Activated CD8-positive, alpha-beta T cell treated with anti-CD3 and anti-CD28 coated beads for 36 hours (primary cell): ENCODE results near the gene PDPK1. TPM values are rescaled to one million over a fixed set of nuclear protein-coding genes. Genes with fewer than 3 reads are reported as not detected.
A peak's percentile ranks its signal among the peaks of the same experiment; 100 is the strongest.
"Not testable (repeated sequence)": the region's sequence is repeated elsewhere in the genome, so short reads cannot be mapped to it uniquely, and the experiment has no call there.

ENCODE experiments used
- ATAC-seq: fragments of 200-7000 bp; cut with Tn5 transposase; one replicate; pipeline ENCODE4 v1.10.0; 2021; ENCODE audit warnings: mild to moderate bottlenecking, moderate library complexity
- CTCF ChIA-PET: fragments of 350-600 bp; sonication (Branson Sonifier 250); formaldehyde crosslinking; loops from one replicate; lab custom pipeline; 2021; ENCODE audit warnings: antibody characterized with exemption; lab: Charles Lee
- POLR2A ChIA-PET: fragments of 350-600 bp; sonication (Branson Sonifier 250); formaldehyde crosslinking; loops from one replicate; lab custom pipeline; 2021; ENCODE audit warnings: antibody characterized with exemption; lab: Charles Lee
- DNase-seq: peaks from one replicate; pipeline ENCODE4 v3.0.0-alpha.2; 2020
- H3K27ac Mint-ChIP-seq: one replicate; pipeline ENCODE4 v1.8.0; 2021; ENCODE audit warnings: mild to moderate bottlenecking, mixed read lengths
- H3K27me3 Mint-ChIP-seq: one replicate; pipeline ENCODE4 v1.8.0; 2021; ENCODE audit warnings: mixed read lengths
- H3K36me3 Mint-ChIP-seq: one replicate; pipeline ENCODE4 v1.8.0; 2021; ENCODE audit warnings: low read depth, mixed read lengths
- H3K4me1 Mint-ChIP-seq: one replicate; pipeline ENCODE4 v1.8.0; 2021; ENCODE audit warnings: low read depth, mixed read lengths
- H3K4me3 Mint-ChIP-seq: one replicate; pipeline ENCODE4 v1.8.0; 2021; ENCODE audit warnings: mild to moderate bottlenecking, moderate library complexity, mixed read lengths
- H3K9me3 Mint-ChIP-seq: one replicate; pipeline ENCODE4 v1.8.0; 2021; ENCODE audit warnings: mixed read lengths
- intact Hi-C: fragments of 100-400 bp; cut with micrococcal nuclease; formaldehyde crosslinking; loops from one replicate; pipeline ENCODE4 v1.10.0; 2022
- total RNA-seq, 2 experiments: library from RNA; stranded (reverse); gene quantifications; one replicate each; pipeline ENCODE4 v1.2.3, GENCODE V29; 2021
- TF ChIP-seq, protein P1 (sequence below): fragments of 200-600 bp; IDR thresholded peaks from one replicate; pipeline ENCODE4 v1.8.0; 2022; ENCODE audit warnings: antibody characterized with exemption, mild to moderate bottlenecking

Gene PDPK1
- total RNA-seq, 2 experiments from 2014 or later = 32.4 to 33.9 TPM

DNA sequence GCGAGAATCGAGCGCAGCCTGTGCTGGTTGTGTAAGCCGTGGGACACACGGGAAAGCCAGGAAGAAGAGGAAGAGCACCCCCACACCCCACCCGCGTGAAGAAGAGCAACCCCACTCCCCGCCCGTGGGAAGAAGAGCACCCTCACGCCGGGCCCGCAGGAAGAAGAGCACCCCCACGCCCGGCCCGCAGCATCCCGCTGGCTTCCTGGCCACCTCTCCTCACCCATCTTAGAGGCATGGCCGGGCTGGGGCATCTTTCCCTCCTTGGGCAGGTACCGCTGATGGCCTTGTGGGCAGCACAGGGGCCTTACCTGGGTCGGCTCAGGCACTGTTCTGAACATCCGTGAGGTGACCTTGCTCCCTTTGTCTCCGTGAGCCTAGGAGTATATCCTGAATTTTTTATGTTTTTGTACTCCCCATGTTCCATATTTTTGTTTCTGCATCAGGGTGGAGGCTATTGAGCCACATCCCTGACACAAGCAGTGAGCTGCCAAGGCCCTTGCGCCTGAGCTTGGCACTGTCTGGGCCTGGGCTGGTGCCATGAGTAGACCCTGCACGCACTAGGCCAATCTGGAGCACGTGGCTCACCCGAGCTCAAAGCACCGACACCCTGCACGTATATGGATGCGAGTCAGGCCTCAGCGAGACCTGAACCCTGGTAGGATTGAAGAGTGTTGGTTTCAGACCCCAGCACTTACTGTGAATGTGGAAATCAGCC is 73.1 kb downstream of the PDPK1 start:
- Mint-ChIP-seq H3K36me3 (peaks cover 27% of the 10 kb centered on the region), H3K27me3 (no peaks in the 10 kb centered on the region), H3K4me3 (no peak overlapping the region), H3K9me3 (no peaks in the 10 kb centered on the region), H3K4me1 (peaks cover 8% of the 10 kb centered on the region), H3K27ac (no peak overlapping the region)
- ATAC-seq (no peak), DNase-seq (no peak)
- intact Hi-C loops = no loop called here
- ChIA-PET CTCF (no interaction called here), POLR2A (no interaction called here)
- TF ChIP-seq, protein P1, sequence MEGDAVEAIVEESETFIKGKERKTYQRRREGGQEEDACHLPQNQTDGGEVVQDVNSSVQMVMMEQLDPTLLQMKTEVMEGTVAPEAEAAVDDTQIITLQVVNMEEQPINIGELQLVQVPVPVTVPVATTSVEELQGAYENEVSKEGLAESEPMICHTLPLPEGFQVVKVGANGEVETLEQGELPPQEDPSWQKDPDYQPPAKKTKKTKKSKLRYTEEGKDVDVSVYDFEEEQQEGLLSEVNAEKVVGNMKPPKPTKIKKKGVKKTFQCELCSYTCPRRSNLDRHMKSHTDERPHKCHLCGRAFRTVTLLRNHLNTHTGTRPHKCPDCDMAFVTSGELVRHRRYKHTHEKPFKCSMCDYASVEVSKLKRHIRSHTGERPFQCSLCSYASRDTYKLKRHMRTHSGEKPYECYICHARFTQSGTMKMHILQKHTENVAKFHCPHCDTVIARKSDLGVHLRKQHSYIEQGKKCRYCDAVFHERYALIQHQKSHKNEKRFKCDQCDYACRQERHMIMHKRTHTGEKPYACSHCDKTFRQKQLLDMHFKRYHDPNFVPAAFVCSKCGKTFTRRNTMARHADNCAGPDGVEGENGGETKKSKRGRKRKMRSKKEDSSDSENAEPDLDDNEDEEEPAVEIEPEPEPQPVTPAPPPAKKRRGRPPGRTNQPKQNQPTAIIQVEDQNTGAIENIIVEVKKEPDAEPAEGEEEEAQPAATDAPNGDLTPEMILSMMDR = no peak

DNA sequence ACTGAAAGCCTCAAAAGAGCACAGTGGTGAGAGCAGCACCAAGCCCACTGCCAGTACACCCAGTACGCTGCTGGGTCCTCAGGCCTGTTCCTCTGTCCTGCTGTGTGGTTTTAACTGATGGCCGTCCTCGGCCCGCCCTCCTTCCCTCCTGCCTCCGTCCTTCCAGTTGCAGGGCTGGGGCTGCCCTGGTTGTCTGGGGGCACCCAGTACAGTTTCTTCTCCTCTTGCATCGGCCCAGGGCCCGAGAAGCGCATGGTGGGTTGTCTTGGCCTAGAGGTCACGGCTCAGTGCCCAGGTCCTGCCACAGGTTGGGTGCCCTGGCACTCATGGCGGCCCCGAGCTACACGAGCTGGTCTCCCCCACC is 73.7 kb downstream of the PDPK1 start:
- H3K27ac Mint-ChIP-seq = no peak overlapping the region

DNA sequence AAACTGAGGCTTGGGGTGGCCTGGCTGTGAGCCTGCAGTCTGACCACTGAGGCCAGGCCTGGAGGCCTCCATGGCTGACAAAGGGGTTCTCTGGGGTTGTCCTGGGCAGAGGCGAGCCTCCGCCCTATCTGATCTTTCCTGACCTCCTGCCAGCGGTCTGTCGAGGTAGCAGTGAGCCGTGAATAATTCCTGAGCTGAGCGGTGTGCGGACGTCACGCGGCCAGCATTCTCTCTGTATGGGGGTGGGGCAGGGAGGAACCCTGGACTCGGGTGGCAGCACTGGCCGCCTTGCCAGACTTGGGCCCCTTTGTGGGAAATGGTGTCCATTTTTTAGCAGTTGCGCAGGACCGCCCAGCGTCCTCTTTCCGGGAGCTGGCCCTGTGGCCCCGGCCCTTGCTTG is 74.1 kb downstream of the PDPK1 start:
- H3K36me3 Mint-ChIP-seq = peaks cover 27% of the 10 kb centered on the region
- POLR2A ChIA-PET, ATAC-seq, DNase-seq, H3K9me3 Mint-ChIP-seq, H3K27me3 Mint-ChIP-seq, intact Hi-C loops, H3K27ac Mint-ChIP-seq, H3K4me3 Mint-ChIP-seq, CTCF ChIA-PET, H3K4me1 Mint-ChIP-seq: not testable (repeated sequence)

More for the DNA sequence above, 73.7 kb downstream of the PDPK1 start:
- H3K4me1 Mint-ChIP-seq = peaks cover 8% of the 10 kb centered on the region
- no peaks in the 10 kb centered on the region for H3K9me3 Mint-ChIP-seq
- ChIA-PET POLR2A (no interaction called here), CTCF (no interaction called here)
- TF ChIP-seq, protein P1 = no peak
- no peak for DNase-seq
- peaks cover 27% of the 10 kb centered on the region for H3K36me3 Mint-ChIP-seq
- H3K4me3 Mint-ChIP-seq = no peak overlapping the region
- ATAC-seq = no peak
- intact Hi-C loops = no loop called here
- no peaks in the 10 kb centered on the region for H3K27me3 Mint-ChIP-seq

DNA sequence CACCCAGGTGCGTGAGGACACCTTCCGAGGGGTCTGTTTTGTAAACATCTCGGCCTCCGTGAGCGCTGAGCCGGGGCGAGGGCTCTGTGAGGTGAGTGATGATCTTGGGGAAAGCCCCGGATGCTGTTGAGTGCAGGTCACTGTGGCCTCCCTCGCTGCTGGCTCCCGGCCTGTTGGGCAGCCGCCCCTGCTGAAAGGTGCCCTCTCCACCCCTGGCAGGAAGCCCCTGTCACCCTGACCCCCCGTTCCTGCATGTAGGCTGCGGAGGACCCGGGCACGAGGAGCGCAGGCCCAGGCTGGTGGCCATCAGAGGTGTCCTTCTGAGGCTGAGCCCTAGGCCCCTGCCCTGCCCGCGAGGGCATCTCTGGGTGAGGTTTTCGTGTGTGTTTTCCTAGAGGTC is 75.4 kb downstream of the PDPK1 start:
- DNase-seq, H3K27me3 Mint-ChIP-seq, H3K4me3 Mint-ChIP-seq, H3K27ac Mint-ChIP-seq, H3K9me3 Mint-ChIP-seq, POLR2A ChIA-PET, H3K4me1 Mint-ChIP-seq, ATAC-seq, intact Hi-C loops, CTCF ChIA-PET: not testable (repeated sequence)
- peaks cover 22% of the 10 kb centered on the region for H3K36me3 Mint-ChIP-seq

DNA sequence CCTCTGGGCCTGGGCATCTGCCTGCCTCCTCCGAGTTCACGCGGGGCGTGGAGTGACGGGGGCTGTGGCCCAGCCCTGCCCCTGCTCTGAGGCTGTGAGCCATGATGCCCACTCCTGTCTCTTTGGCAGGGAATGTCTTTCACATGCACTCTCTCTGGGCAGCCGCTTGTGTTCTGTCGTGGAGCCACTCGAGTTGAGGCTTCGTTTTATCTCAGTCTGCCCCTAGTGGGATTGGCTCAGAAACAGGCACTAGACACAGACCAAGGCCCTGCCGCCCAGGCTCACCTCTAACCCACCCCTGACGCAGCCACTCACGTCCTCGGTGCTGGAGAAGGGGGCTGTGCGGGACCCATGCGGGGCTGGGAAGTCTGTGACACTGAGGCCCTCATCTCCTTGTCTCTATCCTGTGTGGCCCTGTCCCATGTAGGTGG is 77.0 kb downstream of the PDPK1 start:
- POLR2A ChIA-PET = no interaction called here
- CTCF ChIA-PET = no interaction called here
- no peak for ATAC-seq
- H3K27ac Mint-ChIP-seq = no peak overlapping the region
- intact Hi-C loops = no loop called here
- peaks cover 22% of the 10 kb centered on the region for H3K36me3 Mint-ChIP-seq
- TF ChIP-seq, protein P1 = no peak
- no peaks in the 10 kb centered on the region for H3K27me3 Mint-ChIP-seq
- H3K4me3 Mint-ChIP-seq = no peak overlapping the region
- no peaks in the 10 kb centered on the region for H3K4me1 Mint-ChIP-seq
- no peak for DNase-seq
- H3K9me3 Mint-ChIP-seq = no peaks in the 10 kb centered on the region

DNA sequence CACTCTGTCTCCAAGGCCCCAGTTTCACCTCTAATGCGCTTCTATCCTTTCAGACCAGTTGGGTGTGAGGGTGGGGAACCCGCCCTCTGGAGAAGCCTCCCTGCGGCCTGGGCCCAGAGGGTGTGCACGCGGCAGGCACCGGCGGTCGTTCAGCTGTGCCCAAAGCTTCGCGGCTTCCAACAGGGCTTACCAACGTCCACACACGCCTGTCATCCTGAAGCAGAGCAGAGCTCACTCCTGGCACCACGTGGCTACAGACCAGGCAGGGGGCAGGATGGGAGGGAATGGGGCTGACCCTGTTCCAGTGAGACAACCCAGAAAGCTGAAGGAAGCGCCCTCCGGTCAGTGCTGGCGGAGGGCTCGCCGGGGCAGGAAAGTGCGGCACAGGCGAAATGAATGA is 81.1 kb downstream of the PDPK1 start:
- intact Hi-C loops, H3K36me3 Mint-ChIP-seq, H3K4me3 Mint-ChIP-seq, DNase-seq, ATAC-seq, H3K27ac Mint-ChIP-seq, H3K27me3 Mint-ChIP-seq, H3K9me3 Mint-ChIP-seq, POLR2A ChIA-PET, H3K4me1 Mint-ChIP-seq, CTCF ChIA-PET: not testable (repeated sequence)

DNA sequence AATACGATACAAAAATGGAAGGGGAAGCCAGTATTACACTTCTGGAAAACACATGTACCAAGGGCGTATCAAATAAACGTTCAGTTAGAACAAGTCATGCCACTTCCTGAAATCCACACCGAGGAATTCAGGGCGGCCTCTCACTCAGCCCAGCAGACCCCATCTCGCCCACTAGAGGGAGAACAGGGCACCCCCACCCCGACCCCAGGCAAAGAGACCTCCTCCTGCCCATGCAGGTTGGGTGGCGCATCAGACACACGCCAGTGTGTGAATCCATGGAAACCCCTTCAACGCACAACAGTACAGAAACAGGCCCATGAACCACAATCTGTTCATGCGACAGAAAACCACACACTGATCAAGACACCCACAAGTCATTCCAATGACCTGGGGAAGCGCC is 81.8 kb downstream of the PDPK1 start:
- H3K4me1 Mint-ChIP-seq, H3K4me3 Mint-ChIP-seq, intact Hi-C loops, H3K36me3 Mint-ChIP-seq, CTCF ChIA-PET, POLR2A ChIA-PET, H3K27ac Mint-ChIP-seq, H3K9me3 Mint-ChIP-seq, H3K27me3 Mint-ChIP-seq: not testable (repeated sequence)
- DNase-seq (peak; percentile 46), ATAC-seq (peak; percentile 80)

DNA sequence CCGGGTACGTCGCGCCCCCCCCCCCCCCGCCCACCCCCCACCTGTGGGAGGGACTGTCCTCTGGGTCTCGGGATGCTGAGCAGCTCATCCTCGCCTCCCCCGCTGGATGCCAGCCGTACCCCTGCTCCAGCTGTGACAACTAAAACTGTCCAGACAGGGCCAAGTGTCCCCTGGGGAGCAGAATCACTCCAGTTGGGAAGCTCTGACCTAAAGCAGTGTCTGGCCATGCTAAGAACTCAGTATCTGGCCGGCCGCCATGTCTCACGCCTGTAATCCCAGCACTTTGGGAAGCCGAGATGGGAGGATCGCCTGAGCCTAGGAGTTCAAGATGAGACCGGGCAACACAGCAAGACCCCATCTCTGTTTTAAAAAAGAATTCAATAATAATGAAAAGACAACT is 83.0 kb downstream of the PDPK1 start:
- intact Hi-C loops, CTCF ChIA-PET, H3K27me3 Mint-ChIP-seq, H3K27ac Mint-ChIP-seq, DNase-seq, H3K36me3 Mint-ChIP-seq, ATAC-seq, H3K4me3 Mint-ChIP-seq, H3K4me1 Mint-ChIP-seq, H3K9me3 Mint-ChIP-seq, POLR2A ChIA-PET: not testable (repeated sequence)

DNA sequence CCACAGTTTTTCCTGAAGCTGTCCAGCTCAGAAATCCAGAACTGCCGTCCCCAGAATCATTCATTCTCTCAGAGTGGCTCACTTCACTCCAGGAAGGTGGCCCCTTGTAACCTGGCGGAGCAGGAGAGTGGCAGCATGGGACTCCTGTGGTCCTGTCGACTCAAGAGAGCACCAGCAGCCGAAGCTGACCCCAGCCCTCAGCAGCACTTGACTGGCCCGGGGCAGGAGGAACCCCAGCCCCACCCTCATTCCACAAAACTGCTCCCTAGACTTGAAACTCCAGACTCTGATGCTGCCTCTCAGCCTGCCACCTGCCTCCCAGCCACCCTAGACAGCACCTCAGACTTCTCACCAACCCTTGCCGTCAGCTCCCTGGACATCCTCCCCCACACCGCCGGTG is 83.6 kb downstream of the PDPK1 start:
- ATAC-seq, H3K4me3 Mint-ChIP-seq, H3K27ac Mint-ChIP-seq, H3K36me3 Mint-ChIP-seq, intact Hi-C loops, POLR2A ChIA-PET, H3K9me3 Mint-ChIP-seq, CTCF ChIA-PET, H3K4me1 Mint-ChIP-seq, DNase-seq, H3K27me3 Mint-ChIP-seq: not testable (repeated sequence)

DNA sequence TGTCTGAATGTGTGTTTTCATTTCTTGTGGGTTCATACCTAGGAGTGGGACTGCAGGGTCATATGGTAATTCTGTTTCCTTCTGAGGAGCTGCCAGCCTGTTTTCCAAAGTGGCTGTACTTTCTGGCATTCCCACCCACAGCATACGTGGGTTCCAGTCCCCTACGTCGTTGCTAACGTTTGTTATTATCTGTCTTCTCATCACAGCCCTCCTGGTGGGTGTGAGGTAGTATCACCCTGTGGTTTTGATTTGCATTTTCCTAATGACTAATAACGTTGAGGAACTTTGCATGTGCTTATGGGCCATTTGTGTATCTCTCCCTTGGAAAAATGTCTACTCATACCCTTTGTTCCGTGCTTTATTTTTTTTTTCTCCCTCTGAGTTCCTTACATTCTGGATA is 89.3 kb downstream of the PDPK1 start:
- H3K27ac Mint-ChIP-seq, H3K9me3 Mint-ChIP-seq, intact Hi-C loops, H3K27me3 Mint-ChIP-seq, POLR2A ChIA-PET, H3K36me3 Mint-ChIP-seq, H3K4me1 Mint-ChIP-seq, H3K4me3 Mint-ChIP-seq, CTCF ChIA-PET, DNase-seq: not testable (repeated sequence)
- ATAC-seq = peak; percentile 84
